CD4-positive, alpha-beta T cell treated with Interleukin-2 at 100 ng/mL for 4 hours (primary cell): ENCODE data around the gene THSD4.
A peak's percentile ranks its signal among the peaks of the same experiment; 100 is the strongest.
"Not testable (repeated sequence)": the region's sequence is repeated elsewhere in the genome, so short reads cannot be mapped to it uniquely, and the experiment has no call there.

Source experiments
- DNase-seq: peaks from one replicate; pipeline ENCODE4 v3.0.0-alpha.2; 2020; ENCODE audit warnings: low spot score

THSD4 gene

GRCh38 chr15:71723344-71723743, 608.1 kb downstream of the THSD4 start:
- DNase-seq = no peak

- DNase-seq = not testable (repeated sequence)
Observed at GRCh38 chr15:71725207-71725955, 610.1 kb downstream of the THSD4 start.

DNA sequence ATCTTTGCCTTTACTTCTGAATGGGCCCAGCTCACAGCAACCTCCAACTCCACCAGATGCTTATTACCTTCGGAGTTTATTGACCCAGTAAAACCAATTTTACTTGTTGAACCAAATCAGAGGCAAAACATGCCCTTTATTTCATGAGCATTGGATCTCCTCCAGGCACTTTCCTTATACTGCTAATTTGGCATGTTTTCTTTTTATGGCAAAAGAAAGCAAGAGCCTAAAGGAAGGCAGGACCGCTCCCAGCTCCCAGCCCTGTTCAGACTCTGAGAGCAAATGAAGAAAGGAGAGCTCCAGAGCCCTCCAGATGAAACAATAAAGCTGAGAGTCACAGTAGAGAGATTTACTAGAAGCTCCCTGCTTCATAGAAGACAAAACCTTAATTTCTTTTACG, 613.6 kb downstream of the THSD4 start:
- no peak for DNase-seq

- no peak for DNase-seq
Observed at GRCh38 chr15:71729319-71729718, 614.0 kb downstream of the THSD4 start.

DNA sequence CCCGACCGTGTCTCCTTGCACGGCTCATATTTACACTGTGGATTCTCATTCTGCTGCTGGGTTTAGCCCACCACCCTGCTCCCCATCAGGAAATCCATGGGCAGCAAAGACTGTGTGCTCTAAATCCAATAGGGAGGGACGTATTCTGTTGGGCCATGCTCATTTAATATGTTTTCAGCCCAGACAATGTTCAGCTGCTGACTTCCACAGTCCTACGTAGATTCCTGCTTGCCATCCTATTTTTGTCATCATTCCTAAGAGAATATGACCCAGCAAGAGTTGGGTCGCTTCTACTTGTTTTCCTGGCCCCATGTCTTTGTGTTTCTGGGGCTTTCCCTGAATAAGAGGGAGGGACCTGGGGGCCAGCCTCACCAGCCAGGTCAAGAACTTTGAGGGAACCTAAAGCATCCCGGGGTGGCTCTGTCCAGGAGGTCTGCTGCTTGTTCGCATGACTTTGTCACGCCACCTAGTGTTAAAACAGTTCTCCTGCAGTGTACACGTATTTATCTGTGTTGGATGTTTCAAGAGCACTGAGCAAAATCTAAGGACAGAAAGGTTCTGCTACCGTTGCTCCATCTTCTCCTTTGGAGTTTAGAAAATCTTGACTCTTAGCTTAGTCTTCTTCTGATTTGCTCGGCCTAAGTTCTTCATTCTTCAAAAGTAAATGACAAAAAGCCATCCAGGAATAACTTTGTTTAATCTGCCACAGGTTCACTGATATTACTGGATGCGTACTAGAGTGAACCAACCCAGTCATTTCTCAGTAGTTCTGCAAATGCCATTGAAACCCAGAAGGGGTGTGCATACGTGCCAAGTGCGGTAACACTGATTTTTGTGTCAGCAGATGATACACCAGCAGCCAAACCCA, 615.2 kb downstream of the THSD4 start:
- DNase-seq = peak; percentile 23

GRCh38 chr15:71732636-71733035, 617.4 kb downstream of the THSD4 start:
- no peak for DNase-seq

GRCh38 chr15:71733122-71733521, 617.9 kb downstream of the THSD4 start:
- no peak for DNase-seq

- DNase-seq = no peak
Observed at GRCh38 chr15:71734709-71735384, 619.6 kb downstream of the THSD4 start.

DNA sequence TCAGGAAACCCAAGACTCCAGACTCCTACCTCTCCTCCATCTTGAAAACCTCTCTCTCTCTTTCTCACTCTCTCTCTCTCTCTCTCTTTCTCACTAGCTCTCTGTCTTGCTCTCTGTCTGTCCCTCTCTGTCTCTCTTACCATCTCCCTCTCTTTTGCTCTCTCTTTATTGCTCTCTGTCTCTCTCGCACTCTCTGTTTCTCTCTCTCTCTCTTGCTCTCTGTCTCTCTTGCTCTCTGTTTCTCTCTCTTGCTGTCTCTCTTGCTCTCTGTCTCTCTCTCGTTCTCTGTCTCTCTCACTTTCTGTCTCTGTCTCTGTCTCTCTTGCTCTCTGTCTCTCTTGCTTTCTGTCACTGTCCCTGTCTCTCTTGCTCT, 620.1 kb downstream of the THSD4 start:
- no peak for DNase-seq

GRCh38 chr15:71736286-71736947, 621.1 kb downstream of the THSD4 start:
- no peak for DNase-seq

- no peak for DNase-seq
Observed at GRCh38 chr15:71737761-71738160, 622.5 kb downstream of the THSD4 start.

DNA sequence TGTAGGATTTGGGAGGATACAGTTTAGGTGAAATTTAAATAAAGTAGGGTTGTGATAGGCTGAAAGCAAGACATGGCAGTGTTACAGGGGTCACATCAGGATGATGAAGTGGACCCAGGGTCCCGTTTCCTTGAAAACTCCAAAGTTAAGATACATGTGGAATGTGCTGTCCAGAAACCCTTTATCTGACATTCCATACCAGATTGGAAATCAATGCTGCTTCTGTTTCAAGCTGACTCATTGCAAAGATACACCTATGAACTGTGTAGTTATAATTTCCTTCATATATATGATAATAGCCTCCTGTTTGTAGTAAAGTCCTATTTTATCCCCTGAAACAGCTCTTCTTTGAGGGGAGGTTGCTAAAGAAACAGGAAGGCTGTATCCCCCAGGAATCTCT, 624.1 kb downstream of the THSD4 start:
- DNase-seq = no peak

GRCh38 chr15:71742964-71743363, 627.7 kb downstream of the THSD4 start:
- no peak for DNase-seq

GRCh38 chr15:71743861-71744382, 628.7 kb downstream of the THSD4 start:
- DNase-seq = peak; percentile 58

DNA sequence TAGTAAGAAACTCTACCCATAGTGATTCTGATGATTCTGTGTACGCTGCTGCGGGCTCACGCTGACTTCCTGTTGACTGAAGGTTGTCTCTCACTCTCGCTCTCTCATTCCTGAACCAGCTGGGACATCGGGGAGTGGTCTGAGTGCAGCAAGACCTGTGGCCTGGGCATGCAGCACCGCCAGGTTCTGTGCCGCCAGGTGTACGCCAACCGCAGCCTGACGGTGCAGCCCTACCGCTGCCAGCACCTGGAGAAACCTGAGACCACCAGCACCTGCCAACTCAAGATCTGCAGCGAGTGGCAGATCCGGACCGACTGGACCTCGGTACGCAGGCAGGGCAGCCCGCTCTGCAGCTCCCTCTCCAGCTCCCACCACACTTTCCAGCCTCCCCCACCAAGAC, 631.4 kb downstream of the THSD4 start:
- no peak for DNase-seq

DNA sequence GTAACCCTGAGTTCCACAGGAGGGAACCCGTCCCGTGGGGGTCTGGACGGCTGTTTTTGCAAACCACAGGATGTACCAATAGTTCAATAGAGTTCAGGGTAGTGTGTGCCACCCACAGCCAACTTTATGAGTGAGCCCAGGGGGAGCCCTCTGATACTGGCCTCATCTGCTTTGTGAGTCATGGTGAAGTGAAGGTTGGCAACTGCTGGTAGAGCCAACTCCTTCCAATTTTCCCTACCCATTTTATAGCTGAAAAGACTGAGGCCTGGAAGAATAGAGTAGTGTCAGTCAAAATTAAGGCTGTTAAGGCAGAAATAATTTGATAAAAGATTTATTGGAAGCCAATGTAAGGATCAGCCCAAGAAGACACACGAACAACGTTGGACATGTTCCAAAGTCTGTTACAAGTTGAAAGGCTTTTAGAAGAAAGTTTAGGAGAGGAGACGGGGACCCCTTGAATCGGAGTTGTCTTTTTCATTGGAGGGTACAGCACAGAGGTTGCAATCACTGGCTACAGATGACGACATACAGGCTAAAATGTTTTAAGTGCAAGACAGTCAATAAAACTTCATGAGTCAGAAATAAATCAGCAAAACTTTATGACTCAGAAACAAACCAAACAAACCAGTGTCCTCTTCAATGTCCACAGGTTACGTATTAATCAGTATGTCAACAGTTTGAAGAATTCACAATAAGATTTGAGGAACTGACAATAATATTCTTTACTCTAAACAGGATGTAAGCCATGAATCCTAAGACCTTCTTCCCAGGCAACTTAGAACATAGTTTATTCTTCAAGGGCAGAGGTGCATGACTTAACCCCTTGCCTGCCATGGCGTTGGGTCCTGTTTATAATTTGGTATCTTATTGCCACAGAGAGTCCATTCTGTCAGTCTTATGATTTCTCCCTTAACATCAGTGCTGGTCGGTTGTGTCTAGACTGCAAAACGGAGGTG, 632.1 kb downstream of the THSD4 start:
- DNase-seq = no peak

GRCh38 chr15:71748293-71748718, 633.0 kb downstream of the THSD4 start:
- DNase-seq = no peak

- no peak for DNase-seq
Observed at GRCh38 chr15:71749500-71749899, 634.2 kb downstream of the THSD4 start.

- no peak for DNase-seq
Observed at GRCh38 chr15:71752128-71752527, 636.9 kb downstream of the THSD4 start.

GRCh38 chr15:71752604-71753289, 637.5 kb downstream of the THSD4 start:
- no peak for DNase-seq
